CD14-positive monocyte (primary cell): ENCODE measurements around the gene ANKRD12. TPM values are rescaled to one million over a fixed set of nuclear protein-coding genes. Genes with fewer than 3 reads are reported as not detected.

Experiments used
- DNase-seq, 3 donors: peaks; one replicate each; pipeline ENCODE4 v3.0.0-alpha.2; 2011 to 2022
- H2AFZ ChIP-seq: 2 replicates; pipeline ENCODE4 v1.6.0; 2012; ENCODE audit warnings: mild to moderate bottlenecking, low read depth, low read length, inconsistent platforms; ENCODE audit not compliant: insufficient read depth, poor library complexity, severe bottlenecking
- H3K27ac ChIP-seq, 2 donors: 1 replicate in 1 of 2; 2 replicates in 1 of 2; pipeline ENCODE4 v1.5.1; 2012 to 2013; ENCODE audit warnings: low read length in 2 of 2, control low read depth in 1 of 2, inconsistent platforms in 1 of 2, low read depth in 1 of 2, mild to moderate bottlenecking in 1 of 2
- H3K27me3 ChIP-seq, 2 donors: one replicate each; pipeline versions ENCODE4 v1.6.0 to v1.6.1; 2011 to 2013; ENCODE audit warnings: low read length in 2 of 2; ENCODE audit not compliant: control insufficient read depth in 2 of 2, insufficient read depth in 2 of 2
- H3K36me3 ChIP-seq, 2 donors: replicated peaks in 1 of 2; 1 replicate in 1 of 2; 2 replicates in 1 of 2; pipeline versions ENCODE4 v1.5.1 to v1.6.1; 2012 to 2013; ENCODE audit warnings: low read length in 2 of 2, control low read depth in 1 of 2, inconsistent platforms in 1 of 2, mild to moderate bottlenecking in 1 of 2; ENCODE audit not compliant: insufficient read depth in 2 of 2, control insufficient read depth in 1 of 2
- H3K4me1 ChIP-seq, 2 donors: 1 replicate in 1 of 2; 2 replicates in 1 of 2; pipeline versions ENCODE4 v1.5.1 to v1.6.1; 2012 to 2013; ENCODE audit warnings: low read length in 2 of 2, control low read depth in 1 of 2, inconsistent platforms in 1 of 2, mild to moderate bottlenecking in 1 of 2, moderate library complexity in 1 of 2; ENCODE audit not compliant: insufficient read depth in 2 of 2, control insufficient read depth in 1 of 2
- H3K4me2 ChIP-seq: replicated peaks from 2 replicates; pipeline ENCODE3; 2012; ENCODE audit warnings: low read length, moderate library complexity, mild to moderate bottlenecking; ENCODE audit not compliant: poor library complexity, severe bottlenecking; ENCODE audit errors: extremely low read depth
- H3K4me3 ChIP-seq, 3 experiments: fragments of 200-600 bp in 1 of 3; sonication (generic) in 1 of 3; replicated peaks in 1 of 3; 1 replicate in 2 of 3; 2 replicates in 1 of 3; pipeline ENCODE4 v1.5.1; 2011 to 2013; ENCODE audit warnings: low read length in 3 of 3, mild to moderate bottlenecking in 3 of 3, control low read depth in 2 of 3, low read depth in 2 of 3, inconsistent platforms in 1 of 3, moderate library complexity in 1 of 3
- H3K79me2 ChIP-seq: 2 replicates; pipeline ENCODE4 v1.6.0; 2012; ENCODE audit warnings: mild to moderate bottlenecking, control low read depth, inconsistent platforms, low read length, moderate library complexity; ENCODE audit not compliant: insufficient read depth
- H3K9ac ChIP-seq: 2 replicates; pipeline ENCODE4 v1.6.0; 2017; ENCODE audit warnings: low read length, mild to moderate bottlenecking; ENCODE audit not compliant: insufficient read depth, poor library complexity, severe bottlenecking
- H3K9me3 ChIP-seq, 2 donors: replicated peaks in 1 of 2; 1 replicate in 1 of 2; 2 replicates in 1 of 2; pipeline versions ENCODE4 v1.5.1 to v1.6.1; 2012 to 2013; ENCODE audit warnings: low read length in 2 of 2, control low read depth in 1 of 2; ENCODE audit not compliant: control insufficient read depth in 1 of 2, insufficient read depth in 1 of 2
- H4K20me1 ChIP-seq: 2 replicates; pipeline ENCODE4 v1.6.0; 2012; ENCODE audit warnings: mild to moderate bottlenecking, low read length, control low read depth, moderate library complexity; ENCODE audit not compliant: insufficient read depth
- H3K27ac Mint-ChIP-seq, 7 donors: one replicate each; pipeline ENCODE4 v1.8.0; 2020; ENCODE audit warnings: mild to moderate bottlenecking in 7 of 7, mixed read lengths in 7 of 7, moderate library complexity in 6 of 7, inconsistent platforms in 2 of 7
- H3K27me3 Mint-ChIP-seq, 3 donors: one replicate each; pipeline ENCODE4 v1.8.0; 2021 to 2022; ENCODE audit warnings: low read depth in 3 of 3, mild to moderate bottlenecking in 3 of 3, mixed read lengths in 3 of 3, moderate library complexity in 3 of 3, inconsistent platforms in 1 of 3
- H3K36me3 Mint-ChIP-seq, 2 donors: one replicate each; pipeline ENCODE4 v1.8.0; 2020; ENCODE audit warnings: mixed read lengths in 2 of 2, inconsistent platforms in 1 of 2, mild to moderate bottlenecking in 1 of 2
- H3K4me1 Mint-ChIP-seq: one replicate; pipeline ENCODE4 v1.8.0; 2020; ENCODE audit warnings: mild to moderate bottlenecking, mixed read lengths
- H3K4me3 Mint-ChIP-seq, 2 donors: one replicate each; pipeline ENCODE4 v1.8.0; 2020; ENCODE audit warnings: mild to moderate bottlenecking in 2 of 2, mixed read lengths in 2 of 2, moderate library complexity in 1 of 2
- H3K9me3 Mint-ChIP-seq, 7 donors: one replicate each; pipeline ENCODE4 v1.8.0; 2020 to 2022; ENCODE audit warnings: mixed read lengths in 7 of 7, mild to moderate bottlenecking in 6 of 7, moderate library complexity in 6 of 7, inconsistent platforms in 2 of 7
- CTCF ChIP-seq: fragments of 200-600 bp; IDR thresholded peaks from one replicate; pipeline ENCODE4 v1.8.0; 2022; ENCODE audit warnings: antibody characterized with exemption, mild to moderate bottlenecking
- WGBS: methylation state at CpG from one replicate; pipeline ENCODE4 v1.1.5; 2013; ENCODE audit warnings: missing lambda C conversion rate; ENCODE audit not compliant: insufficient coverage; 5-methylcytosine and 5-hydroxymethylcytosine counted together
- intact Hi-C, 2 donors: fragments of 100-400 bp; cut with micrococcal nuclease; formaldehyde crosslinking; loops; one replicate each; pipeline versions ENCODE4 v1.15.0 to v1.15.1; 2023
- polyA plus RNA-seq, 3 donors: library from polyadenylated mRNA; depleted of rRNA in 1 of 3; unstranded in 2 of 3; stranded (reverse) in 1 of 3; fragments of 300-500 nt in 2 of 3; fragments of >200 nt in 1 of 3; fragmentation: Illumina TruSeq in 2 of 3; gene quantifications; 1 replicate in 2 of 3; 2 replicates in 1 of 3; pipeline ENCODE4 v1.2.3, GENCODE V29; 2012 to 2021

The ANKRD12 gene
- polyA plus RNA-seq, 3 donors, result 9.3 to 15.5 (median 15.4) TPM

DNA sequence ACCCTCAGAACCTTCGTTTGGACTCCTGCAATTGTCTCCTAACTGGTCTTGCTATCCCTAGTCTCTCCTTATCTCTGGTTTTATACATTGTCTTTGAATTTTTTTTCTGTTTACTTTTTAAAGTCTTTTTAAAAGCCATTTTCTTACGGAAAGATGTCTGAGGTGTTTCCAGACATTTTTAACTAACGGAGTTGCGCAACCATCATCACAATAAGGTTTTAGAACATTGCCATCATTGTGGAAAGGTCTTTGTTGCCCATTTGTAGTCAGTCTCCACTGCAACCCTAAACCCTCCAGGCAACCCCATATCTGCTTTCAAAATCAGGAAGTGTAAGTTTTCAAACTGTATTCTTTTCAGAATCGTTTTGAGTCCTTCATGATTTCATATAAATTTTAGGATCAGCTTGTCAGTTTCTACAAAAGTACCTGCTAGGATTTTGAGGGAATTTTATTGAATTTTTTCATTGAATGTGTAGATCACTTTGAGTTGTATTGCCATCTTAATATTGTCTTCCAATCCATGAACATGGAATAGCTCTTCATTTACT is 46.3 kb downstream of the ANKRD12 start:
- no CpG with 5 or more reads among the region's 5 CpGs for WGBS

DNA sequence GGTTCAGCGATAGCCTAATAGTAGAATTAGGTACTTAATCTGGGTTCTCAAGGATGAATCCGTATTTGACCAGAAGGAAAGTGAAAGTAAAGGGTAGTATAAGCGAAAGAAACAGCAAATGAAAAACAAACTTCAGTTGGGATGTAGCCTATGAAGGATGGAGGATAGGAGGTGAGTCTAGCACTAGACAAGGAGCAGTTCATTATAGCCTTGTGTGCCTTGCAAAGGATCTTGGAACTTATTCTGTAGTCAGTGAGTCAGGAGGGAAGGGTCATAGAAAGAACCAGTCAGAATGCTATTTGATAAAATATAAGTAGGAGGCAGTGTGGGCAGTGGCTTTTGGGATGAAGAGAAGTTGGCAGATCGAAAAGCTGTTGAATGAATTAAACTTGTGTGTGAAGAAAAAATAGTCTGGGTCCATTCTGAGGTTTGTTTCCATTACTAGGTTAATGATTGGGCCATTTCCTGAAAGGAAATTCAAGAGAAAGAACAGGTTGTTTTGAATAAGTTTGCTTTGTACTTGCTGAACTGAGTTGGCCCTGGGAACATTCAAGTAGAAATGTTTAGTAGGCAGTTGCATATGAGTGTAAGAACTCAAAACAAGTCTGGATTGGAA is 48.5 kb downstream of the ANKRD12 start:
- no peaks in the 10 kb centered on the region for H3K27me3 ChIP-seq
- H3K27ac ChIP-seq, result peak overlapping the region in 1 of 2 donors; percentile 74
- no peak overlapping the region for H3K9ac ChIP-seq
- WGBS, result 41% methylated on average over 4 of the region's 4 CpGs
- H3K27me3 Mint-ChIP-seq, result no peaks in the 10 kb centered on the region
- peak overlapping the region; percentile 68 for H3K4me2 ChIP-seq
- no peaks in the 10 kb centered on the region for H3K9me3 Mint-ChIP-seq
- H2AFZ ChIP-seq, result peak overlapping the region; percentile 44
- peak overlapping the region; percentile 29 to 81 (median 64) for H3K27ac Mint-ChIP-seq
- H3K4me1 ChIP-seq, result peaks cover 8 to 22% of the 10 kb centered on the region in 2 donors
- peaks cover 41% of the 10 kb centered on the region for H3K4me1 Mint-ChIP-seq
- H4K20me1 ChIP-seq, result peaks cover 74% of the 10 kb centered on the region
- DNase-seq, result no peak
- peaks cover 19 to 37% of the 10 kb centered on the region in 2 donors for H3K36me3 ChIP-seq
- H3K36me3 Mint-ChIP-seq, result peaks cover 32 to 36% of the 10 kb centered on the region in 2 donors
- H3K9me3 ChIP-seq, result no peaks in the 10 kb centered on the region
- H3K4me3 Mint-ChIP-seq, result peak overlapping the region; percentile 47 to 81
- intact Hi-C loops, result no loop called here
- TF ChIP-seq CTCF, result no peak
- peak overlapping the region; percentile 20 to 69 (median 55) for H3K4me3 ChIP-seq
- H3K79me2 ChIP-seq, result peaks cover 49% of the 10 kb centered on the region

More for the DNA sequence above, 46.3 kb downstream of the ANKRD12 start:
- Histone ChIP-seq H4K20me1 (peaks cover 75% of the 10 kb centered on the region), H3K27me3 (no peaks in the 10 kb centered on the region), H3K79me2 (peaks cover 71% of the 10 kb centered on the region), H2AFZ (no peak overlapping the region), H3K4me1 (peaks cover 8 to 22% of the 10 kb centered on the region in 2 donors), H3K4me3 (no peak overlapping the region), H3K27ac (peak overlapping the region in 1 of 2 donors; percentile 43), H3K9ac (no peak overlapping the region), H3K36me3 (peaks cover 12 to 26% of the 10 kb centered on the region in 2 donors), H3K4me2 (no peak overlapping the region), H3K9me3 (no peaks in the 10 kb centered on the region)
- Mint-ChIP-seq H3K27ac (peak overlapping the region in 5 of 7 donors; percentile 22 to 90 (median 58)), H3K4me1 (peaks cover 45% of the 10 kb centered on the region), H3K36me3 (peaks cover 28 to 29% of the 10 kb centered on the region in 2 donors), H3K4me3 (no peak overlapping the region), H3K27me3 (no peaks in the 10 kb centered on the region), H3K9me3 (no peaks in the 10 kb centered on the region)
- TF ChIP-seq CTCF, result no peak
- DNase-seq, result no peak
- intact Hi-C loops, result no loop called here
